Ishikawa (cell line): ENCODE results near the gene KRTAP4-4.

Experiments
- CEBPB ChIP-seq: IDR thresholded peaks from 2 replicates; pipeline ENCODE4 v1.6.1; 2012
- CREB1 ChIP-seq: IDR thresholded peaks from 2 replicates; pipeline ENCODE4 v1.6.1; 2012; ENCODE audit warnings: low read depth
- EGR1 ChIP-seq: IDR thresholded peaks from 2 replicates; pipeline ENCODE4 v1.6.1; 2012
- EP300 ChIP-seq: IDR thresholded peaks from 2 replicates; pipeline ENCODE4 v1.6.1; 2012; ENCODE audit warnings: borderline replicate concordance
- FOXM1 ChIP-seq: IDR thresholded peaks from 2 replicates; pipeline ENCODE4 v1.6.1; 2012; ENCODE audit warnings: low read depth, borderline replicate concordance
- MAX ChIP-seq: IDR thresholded peaks from 2 replicates; pipeline ENCODE4 v1.6.1; 2012
- NFIC ChIP-seq: IDR thresholded peaks from 2 replicates; pipeline ENCODE4 v1.6.1; 2012
- RAD21 ChIP-seq: IDR thresholded peaks from 2 replicates; pipeline ENCODE4 v1.6.1; 2012; ENCODE audit warnings: low read depth
- REST ChIP-seq: IDR thresholded peaks from 2 replicates; pipeline ENCODE4 v1.6.1; 2012; ENCODE audit warnings: low read depth, mild to moderate bottlenecking
- TAF1 ChIP-seq: IDR thresholded peaks from 2 replicates; pipeline ENCODE4 v1.6.1; 2012; ENCODE audit warnings: low read depth, mild to moderate bottlenecking
- TCF12 ChIP-seq: IDR thresholded peaks from 2 replicates; pipeline ENCODE4 v1.6.1; 2012; ENCODE audit warnings: low read depth
- TEAD4 ChIP-seq: IDR thresholded peaks from 2 replicates; pipeline ENCODE4 v1.6.1; 2012
- USF1 ChIP-seq: IDR thresholded peaks from 2 replicates; pipeline ENCODE4 v1.6.1; 2012
- YY1 ChIP-seq: IDR thresholded peaks from 2 replicates; pipeline ENCODE4 v1.6.1; 2012; ENCODE audit warnings: low read depth
- ZBTB7A ChIP-seq: IDR thresholded peaks from 2 replicates; pipeline ENCODE4 v1.6.1; 2012; ENCODE audit warnings: low read depth

KRTAP4-4 gene

GRCh38 chr17:41185001-41185400, 24.5 kb upstream of the KRTAP4-4 start:
- TF ChIP-seq YY1 (no peak), TEAD4 (no peak), EP300 (no peak), USF1 (no peak), CREB1 (no peak), REST (no peak), FOXM1 (no peak), RAD21 (no peak), ZBTB7A (no peak), TAF1 (no peak), MAX (no peak), EGR1 (no peak), TCF12 (no peak), NFIC (no peak), CEBPB (no peak)

GRCh38 chr17:41184480-41184961, 24.0 kb upstream of the KRTAP4-4 start, which contains the start of gene KRTAP4-1:
KRTAP4-1 (minus strand) TSS chr17:41184911; CDS start chr17:41184854, 57 bp downstream.
- TF ChIP-seq EGR1 = no peak
- no peak for TF ChIP-seq FOXM1
- TF ChIP-seq ZBTB7A = no peak
- no peak for TF ChIP-seq RAD21
- TF ChIP-seq CREB1 = no peak
- TF ChIP-seq USF1 = no peak
- TF ChIP-seq TAF1 = no peak
- no peak for TF ChIP-seq TCF12
- TF ChIP-seq MAX = no peak
- TF ChIP-seq TEAD4 = no peak
- TF ChIP-seq NFIC = no peak
- TF ChIP-seq REST = no peak
- no peak for TF ChIP-seq YY1
- no peak for TF ChIP-seq EP300
- no peak for TF ChIP-seq CEBPB

- TF ChIP-seq TCF12 = no peak
- no peak for TF ChIP-seq EGR1
- no peak for TF ChIP-seq RAD21
- TF ChIP-seq FOXM1 = no peak
- no peak for TF ChIP-seq CEBPB
- no peak for TF ChIP-seq YY1
- TF ChIP-seq CREB1 = no peak
- no peak for TF ChIP-seq MAX
- TF ChIP-seq TEAD4 = no peak
- no peak for TF ChIP-seq REST
- no peak for TF ChIP-seq ZBTB7A
- TF ChIP-seq USF1 = no peak
- TF ChIP-seq NFIC = no peak
- TF ChIP-seq TAF1 = no peak
- no peak for TF ChIP-seq EP300
Observed at GRCh38 chr17:41178843-41179616, 18.5 kb upstream of the KRTAP4-4 start.
